Effector memory CD4-positive, alpha-beta T cell (primary cell): Measurements from ENCODE around the gene MESD.
"Not testable (repeated sequence)": the region's sequence is repeated elsewhere in the genome, so short reads cannot be mapped to it uniquely, and the experiment has no call there.

Source experiments
- DNase-seq, 3 donors: peaks; one replicate each; pipeline ENCODE4 v3.0.0-alpha.2; 2020
- H3K27ac ChIP-seq: 2 replicates; pipeline ENCODE4 v1.7.0; 2013; ENCODE audit warnings: mild to moderate bottlenecking, low read length, moderate library complexity; ENCODE audit not compliant: insufficient read depth, poor library complexity, severe bottlenecking
- H3K27me3 ChIP-seq: replicated peaks from 2 replicates; pipeline ENCODE4 v1.7.0; 2013; ENCODE audit warnings: mild to moderate bottlenecking, low read length; ENCODE audit not compliant: insufficient read depth, control insufficient read depth, poor library complexity, severe bottlenecking
- H3K36me3 ChIP-seq: 2 replicates; pipeline ENCODE4 v1.7.0; 2013; ENCODE audit warnings: mild to moderate bottlenecking, low read length, moderate library complexity; ENCODE audit not compliant: control insufficient read depth, insufficient read depth
- H3K4me1 ChIP-seq: 2 replicates; pipeline ENCODE4 v1.7.0; 2013; ENCODE audit warnings: low read length, mild to moderate bottlenecking; ENCODE audit not compliant: control insufficient read depth, insufficient read depth, poor library complexity, severe bottlenecking
- H3K4me3 ChIP-seq: 2 replicates; pipeline ENCODE4 v1.7.0; 2013; ENCODE audit warnings: low read length, low read depth, mild to moderate bottlenecking; ENCODE audit not compliant: insufficient read depth, poor library complexity, severe bottlenecking
- H3K9me3 ChIP-seq: 2 replicates; pipeline ENCODE4 v1.7.0; 2013; ENCODE audit warnings: mild to moderate bottlenecking, low read length, moderate library complexity; ENCODE audit not compliant: control insufficient read depth

Gene MESD

DNA sequence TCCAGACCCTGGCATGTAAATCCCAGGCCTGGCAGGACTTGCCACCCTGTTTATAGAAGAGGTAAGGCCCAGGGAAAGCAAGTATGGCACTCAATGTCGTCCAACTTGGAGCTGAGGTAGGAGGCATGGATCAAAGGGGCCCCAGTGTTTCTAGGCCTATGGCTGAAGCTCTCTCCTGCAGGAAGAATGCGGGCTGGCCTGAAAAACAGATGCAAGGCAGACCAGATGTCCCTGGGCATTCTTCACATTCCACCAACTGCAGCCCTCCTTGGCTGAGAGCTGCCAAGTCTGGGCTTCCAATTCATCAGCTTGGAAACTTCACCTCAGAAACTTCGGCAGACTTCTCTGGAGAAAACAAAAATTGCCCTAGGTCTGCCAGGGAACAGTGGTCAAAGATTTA, 22.2 kb downstream of the MESD start:
- H3K27me3 ChIP-seq: no peaks in the 10 kb centered on the region
- H3K4me3 ChIP-seq: no peak overlapping the region
- H3K27ac ChIP-seq: no peak overlapping the region
- H3K4me1 ChIP-seq: no peaks in the 10 kb centered on the region
- no peak for DNase-seq
- peaks cover 13% of the 10 kb centered on the region for H3K36me3 ChIP-seq
- no peaks in the 10 kb centered on the region for H3K9me3 ChIP-seq

DNA sequence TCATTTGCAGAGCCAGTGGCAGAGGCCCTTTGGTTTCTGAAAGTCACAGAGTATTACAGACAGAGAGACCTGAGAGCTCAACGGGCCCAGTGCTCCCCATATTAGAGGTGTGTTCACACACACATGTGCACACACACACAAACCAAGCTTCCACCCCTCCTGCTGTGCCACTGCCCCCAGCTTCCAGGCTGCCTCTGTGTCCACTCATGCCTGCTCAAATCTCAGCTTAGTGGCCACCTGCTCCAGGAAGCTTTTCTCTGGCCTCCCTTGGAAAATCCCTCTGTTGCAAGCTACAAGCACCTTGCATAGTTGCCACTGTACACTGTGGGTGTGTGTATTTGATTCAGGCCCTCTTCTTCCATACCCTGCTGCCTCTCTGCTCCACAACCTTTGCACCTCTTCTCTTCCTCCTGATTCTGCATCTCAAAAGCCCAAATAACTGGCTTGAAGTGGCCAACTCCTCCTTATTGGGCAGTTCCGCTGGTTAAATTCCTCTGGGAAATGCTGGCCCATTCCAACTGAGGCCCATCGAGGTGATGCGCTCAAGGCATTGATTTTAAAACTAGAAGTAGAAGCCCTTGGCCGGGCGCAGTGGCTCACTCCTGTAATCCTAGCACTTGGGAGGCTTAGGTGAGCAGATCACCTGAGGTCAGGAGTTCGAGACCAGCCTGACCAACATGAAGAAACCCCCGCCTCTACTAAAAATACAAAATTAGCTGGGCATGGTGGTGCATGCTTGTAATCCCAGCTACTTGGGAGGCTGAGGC, 23.0 kb downstream of the MESD start:
- DNase-seq: no peak
- Histone ChIP-seq H3K27me3 (no peaks in the 10 kb centered on the region), H3K9me3 (no peaks in the 10 kb centered on the region), H3K27ac (no peak overlapping the region), H3K4me3 (no peak overlapping the region), H3K36me3 (peaks cover 13% of the 10 kb centered on the region), H3K4me1 (no peaks in the 10 kb centered on the region)

DNA sequence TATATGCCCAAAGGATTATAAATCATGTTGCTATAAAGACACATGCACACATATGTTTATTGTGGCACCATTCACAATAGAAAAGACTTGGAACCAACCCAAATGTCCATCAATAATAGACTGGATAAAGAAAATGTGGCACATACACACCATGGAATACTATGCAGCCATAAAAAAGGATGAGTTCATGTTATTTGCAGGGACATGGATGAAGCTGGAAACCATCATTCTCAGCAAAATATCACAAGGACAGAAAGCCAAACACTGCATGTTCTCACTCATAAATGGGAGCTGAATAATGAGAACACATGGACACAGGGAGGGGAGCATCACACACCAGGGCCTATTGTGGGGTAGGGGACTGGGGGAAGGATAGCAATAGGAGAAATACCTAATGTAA, 24.2 kb downstream of the MESD start:
- not testable (repeated sequence) for H3K9me3 ChIP-seq, H3K4me3 ChIP-seq, H3K4me1 ChIP-seq, H3K27ac ChIP-seq, H3K27me3 ChIP-seq, DNase-seq
- peaks cover 13% of the 10 kb centered on the region for H3K36me3 ChIP-seq

DNA sequence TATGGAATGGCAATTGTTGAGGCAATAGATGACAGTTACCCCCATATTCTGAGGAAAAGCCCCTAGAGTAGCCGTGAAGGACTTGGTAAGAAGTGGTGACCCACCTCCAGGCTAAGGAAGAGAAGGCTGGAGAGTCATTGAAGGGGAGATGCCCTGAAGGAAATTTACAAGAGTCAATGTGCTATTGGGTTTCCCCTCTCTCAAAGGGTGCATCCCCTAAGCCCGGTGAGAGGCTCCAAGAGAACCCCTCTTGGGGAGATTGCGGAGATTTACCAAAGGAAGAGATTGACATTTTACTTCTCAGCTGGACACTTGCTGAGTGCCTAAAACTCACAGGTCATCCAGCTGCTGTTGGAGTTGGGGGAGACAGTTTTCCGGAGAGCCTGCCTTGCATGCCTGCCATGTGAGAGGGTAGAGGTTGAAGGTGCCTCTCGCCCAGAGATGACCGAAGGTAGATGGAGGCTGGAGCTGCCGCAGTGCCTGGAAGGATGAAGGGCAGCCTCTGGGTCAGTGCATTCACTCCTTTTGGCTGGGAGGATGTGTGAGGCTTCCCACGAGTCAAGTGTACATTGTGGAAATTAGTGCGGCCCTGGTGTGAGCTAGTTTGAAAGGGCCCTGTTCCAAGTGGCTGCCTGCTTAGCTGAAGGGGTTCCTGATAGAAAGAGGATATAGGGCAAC, 30.7 kb downstream of the MESD start:
- no peaks in the 10 kb centered on the region for H3K9me3 ChIP-seq
- H3K27me3 ChIP-seq: no peaks in the 10 kb centered on the region
- H3K36me3 ChIP-seq: no peaks in the 10 kb centered on the region
- H3K4me3 ChIP-seq: no peak overlapping the region
- no peaks in the 10 kb centered on the region for H3K4me1 ChIP-seq
- no peak overlapping the region for H3K27ac ChIP-seq
- no peak for DNase-seq

DNA sequence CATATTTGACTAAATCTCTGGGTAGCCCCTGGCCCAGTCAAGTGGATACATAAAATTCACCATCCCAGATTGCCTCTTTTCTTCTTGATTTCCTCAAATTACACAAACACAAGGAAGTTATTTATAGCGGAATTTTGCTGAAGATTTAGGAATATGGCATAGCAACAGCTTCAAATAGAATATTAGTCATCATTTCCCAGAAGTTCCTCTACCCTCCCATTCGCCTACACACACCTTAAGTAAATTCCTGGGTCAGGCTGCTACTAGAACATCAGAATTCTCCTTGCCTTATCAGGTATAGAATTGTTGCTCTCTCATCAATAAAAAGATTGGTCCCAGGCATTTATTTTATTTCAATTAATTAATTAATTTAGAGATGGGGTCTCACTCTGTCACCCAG, 31.6 kb downstream of the MESD start:
- H3K27ac ChIP-seq: no peak overlapping the region
- H3K27me3 ChIP-seq: no peaks in the 10 kb centered on the region
- no peaks in the 10 kb centered on the region for H3K9me3 ChIP-seq
- no peaks in the 10 kb centered on the region for H3K4me1 ChIP-seq
- H3K36me3 ChIP-seq: peaks cover 3% of the 10 kb centered on the region
- DNase-seq: no peak
- no peak overlapping the region for H3K4me3 ChIP-seq

DNA sequence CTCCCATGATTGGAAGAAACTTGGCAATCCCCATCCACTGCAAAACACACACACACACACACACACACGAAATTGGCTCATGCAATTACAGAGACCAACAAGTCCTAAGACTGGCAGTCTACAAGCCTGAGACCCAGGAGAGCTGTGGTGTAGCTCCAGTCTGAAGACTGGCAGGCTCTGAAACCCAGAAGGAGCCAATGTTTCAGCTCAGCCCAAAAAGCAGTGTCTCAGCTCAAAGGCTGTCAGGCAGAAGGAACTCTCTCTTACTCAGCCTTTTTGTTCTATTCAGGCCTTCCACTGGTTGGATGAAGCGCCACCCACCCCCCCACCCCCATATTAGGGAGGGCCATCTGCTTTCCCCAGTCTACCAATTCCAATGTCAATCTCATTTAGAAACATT, 32.1 kb downstream of the MESD start:
- Histone ChIP-seq H3K36me3 (peaks cover 3% of the 10 kb centered on the region), H3K9me3 (no peaks in the 10 kb centered on the region), H3K27ac (no peak overlapping the region), H3K4me1 (no peaks in the 10 kb centered on the region), H3K27me3 (no peaks in the 10 kb centered on the region), H3K4me3 (no peak overlapping the region)
- DNase-seq: no peak

DNA sequence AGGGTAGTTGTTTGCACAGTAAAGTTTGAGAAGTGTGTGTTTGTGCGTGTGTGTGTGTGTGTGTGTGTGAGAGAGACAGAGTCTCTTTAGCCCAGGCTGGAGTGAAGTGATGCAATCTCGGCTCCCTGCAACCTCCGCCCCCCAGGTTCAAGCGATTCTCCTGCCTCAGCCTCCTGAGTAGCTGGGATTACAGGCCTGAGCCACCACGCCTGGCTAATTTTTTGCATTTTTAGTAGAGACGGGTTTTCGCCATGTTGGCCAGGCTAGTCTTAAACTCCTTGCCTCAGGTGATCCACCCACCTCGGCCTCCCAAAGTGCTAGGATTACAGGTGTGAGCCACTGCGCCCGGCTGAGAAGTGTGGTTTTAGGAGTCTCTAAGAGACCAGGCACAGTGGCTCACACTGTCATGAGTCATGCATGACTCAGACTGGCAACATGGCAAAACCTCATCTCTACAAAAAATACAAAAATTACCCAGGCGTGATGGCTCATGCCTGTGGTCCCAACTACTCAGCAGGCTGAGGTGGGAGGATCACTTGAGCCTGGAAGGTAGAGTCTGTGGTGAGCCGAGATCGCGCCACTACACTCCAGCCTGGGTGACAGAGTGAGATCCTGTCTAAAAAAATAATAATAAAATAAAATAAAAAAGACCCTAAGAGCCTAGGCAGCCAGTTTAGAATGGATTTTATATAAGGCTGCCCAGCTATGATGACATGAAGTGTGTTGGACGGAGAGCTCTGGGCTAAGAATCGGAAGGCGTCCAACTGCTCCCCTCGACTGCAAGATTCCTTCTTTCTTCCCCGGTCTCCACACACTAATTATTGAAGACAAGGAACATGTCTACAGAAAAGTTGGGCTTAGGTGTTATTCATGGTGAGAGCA, 33.8 kb downstream of the MESD start:
- not testable (repeated sequence) for H3K27me3 ChIP-seq, H3K27ac ChIP-seq, H3K4me1 ChIP-seq, DNase-seq, H3K9me3 ChIP-seq, H3K4me3 ChIP-seq
- H3K36me3 ChIP-seq: peaks cover 19% of the 10 kb centered on the region

DNA sequence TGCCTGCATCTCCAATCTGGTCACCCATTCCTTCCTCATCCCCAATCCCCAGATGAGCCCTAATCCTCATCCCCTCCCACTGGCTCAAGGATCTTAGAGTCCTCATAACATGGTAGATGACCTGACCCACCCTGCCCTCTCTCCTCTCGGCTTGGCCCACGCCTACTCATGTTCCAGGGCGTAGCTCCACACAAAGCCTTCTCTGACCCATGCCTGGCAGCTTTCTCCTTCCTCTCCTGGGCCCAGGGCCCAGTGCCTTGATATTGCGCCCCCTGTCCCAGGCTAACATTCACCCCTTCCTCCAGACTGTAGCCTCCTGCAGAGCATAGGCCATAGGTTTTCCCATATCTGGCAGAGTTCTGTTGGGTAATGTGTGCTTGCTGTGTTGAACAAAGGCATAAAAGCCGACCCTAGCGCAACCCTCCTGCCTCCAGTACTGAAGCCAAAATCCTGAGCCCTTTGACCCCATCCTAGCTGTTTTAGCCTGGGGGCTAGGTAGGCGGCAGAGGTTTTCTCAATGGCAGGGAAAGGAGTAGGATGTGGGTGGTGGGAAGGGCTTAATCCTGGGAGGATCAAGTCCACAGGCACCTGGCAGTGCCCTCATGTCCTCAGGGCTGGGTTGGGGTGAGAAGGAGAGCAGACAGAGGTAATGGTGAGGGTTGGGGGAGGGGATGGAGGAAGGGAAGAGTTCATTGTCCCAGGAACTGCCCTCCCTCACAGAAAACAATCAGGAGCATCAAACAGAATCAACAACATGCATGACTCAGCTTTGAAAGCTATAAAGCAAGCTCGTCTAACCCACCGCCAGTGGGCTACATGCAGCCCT, 35.5 kb downstream of the MESD start:
- no peak overlapping the region for H3K4me3 ChIP-seq
- DNase-seq: no peak
- H3K36me3 ChIP-seq: peaks cover 24% of the 10 kb centered on the region
- no peaks in the 10 kb centered on the region for H3K9me3 ChIP-seq
- no peaks in the 10 kb centered on the region for H3K27me3 ChIP-seq
- H3K4me1 ChIP-seq: no peaks in the 10 kb centered on the region
- no peak overlapping the region for H3K27ac ChIP-seq

DNA sequence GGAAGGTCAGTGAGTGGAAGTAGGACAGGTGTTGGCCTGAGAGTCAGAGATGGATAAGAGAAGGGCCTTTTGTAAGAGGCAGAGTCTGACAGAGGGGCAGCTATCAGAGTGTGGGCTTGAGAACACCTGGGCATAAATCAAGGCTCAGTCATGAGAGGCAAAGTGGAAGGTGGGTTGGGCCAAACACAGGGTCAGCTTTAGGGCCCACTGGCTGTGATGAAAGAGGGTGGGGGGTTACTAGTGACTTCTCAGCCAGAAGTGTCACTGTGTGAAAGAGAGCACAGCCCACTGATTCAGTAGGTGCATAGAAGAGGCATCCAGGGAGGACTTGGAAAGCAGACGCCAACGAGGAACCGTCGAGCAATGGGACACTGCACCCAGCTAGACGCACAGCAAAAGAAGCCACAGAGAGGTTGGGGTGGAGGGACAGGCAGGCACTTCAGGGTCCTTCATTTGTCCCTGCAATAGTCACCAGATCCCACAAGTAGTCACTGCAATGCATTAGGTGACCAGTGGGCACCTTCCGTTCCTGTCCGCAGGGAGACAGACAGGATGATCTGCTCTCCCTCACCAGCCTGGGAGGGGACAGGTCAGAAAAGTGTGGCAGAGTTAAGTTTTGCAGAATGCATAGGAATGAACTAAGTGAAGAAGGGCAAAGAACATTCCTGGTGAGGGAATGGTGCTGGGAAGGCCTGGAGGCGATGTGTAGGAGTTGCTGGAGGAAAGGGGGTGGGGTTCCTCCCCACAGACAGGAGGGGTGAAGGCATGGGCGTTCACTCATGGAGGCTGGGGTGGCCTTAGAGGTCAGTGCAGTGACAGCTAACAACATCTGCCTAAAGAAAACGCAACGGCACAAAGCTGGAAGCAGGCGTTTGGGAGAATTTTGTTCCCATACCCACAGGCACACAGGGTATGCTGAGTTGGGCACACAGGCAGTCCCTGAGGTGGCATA, 36.3 kb downstream of the MESD start:
- Histone ChIP-seq H3K4me3 (no peak overlapping the region), H3K9me3 (no peaks in the 10 kb centered on the region), H3K4me1 (no peaks in the 10 kb centered on the region), H3K27me3 (no peaks in the 10 kb centered on the region), H3K36me3 (peaks cover 32% of the 10 kb centered on the region), H3K27ac (no peak overlapping the region)
- DNase-seq: no peak
